ENCODE data around the gene HYOU1. TPM values are rescaled to one million over a fixed set of nuclear protein-coding genes. Genes with fewer than 3 reads are reported as not detected.

HYOU1 gene
- total RNA-seq, 1 donor from 2014 or later: 185 TPM

DNA sequence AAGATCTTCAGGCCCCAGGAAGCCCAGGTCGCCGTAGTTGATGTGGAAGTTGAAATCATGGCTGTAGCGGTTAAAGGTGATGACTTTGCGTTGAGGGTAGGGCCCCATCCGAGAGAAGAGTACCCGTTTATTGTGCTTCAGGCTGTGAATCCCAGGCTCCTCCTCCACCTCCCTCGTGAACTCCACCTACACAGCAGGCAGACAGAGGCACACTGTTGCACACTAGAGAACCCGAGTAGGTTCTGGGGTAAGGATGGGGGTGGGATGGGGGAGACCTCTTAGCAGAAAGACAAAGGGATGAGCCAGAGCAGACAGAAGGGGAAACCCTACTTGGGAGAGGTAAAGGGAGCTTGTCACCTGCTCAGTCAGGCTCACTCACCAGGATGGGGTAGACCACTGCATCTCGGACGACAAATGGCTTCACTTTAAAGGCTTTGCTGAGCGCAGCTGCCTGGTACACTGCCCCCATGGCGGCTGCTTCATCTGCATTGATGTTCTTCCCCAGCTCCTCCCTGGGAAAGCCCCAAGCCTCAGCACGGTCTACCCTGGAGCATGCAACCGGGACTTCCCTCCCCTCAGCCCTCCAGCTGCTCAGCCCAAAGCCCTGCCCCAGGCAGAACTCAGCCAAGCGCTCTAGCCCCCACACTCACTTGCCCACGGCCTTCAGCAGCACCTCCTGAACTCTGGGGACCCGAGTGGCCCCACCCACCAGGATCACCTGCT lies 5.4 kb downstream of the HYOU1 start:
- H3K4me1 Mint-ChIP-seq (ENCODE audit: unreplicated experiment): peaks cover 8% of the 10 kb centered on the region
- TF ChIP-seq CTCF (conservative IDR thresholded peaks at IDR 0.05): no peak
- H3K36me3 Mint-ChIP-seq: peaks cover 25% of the 10 kb centered on the region
- H3K4me3 Mint-ChIP-seq: no peak overlapping the region
- no peak overlapping the region for H3K27ac Mint-ChIP-seq
- DNase-seq (ENCODE audit: extremely low spot score, unreplicated experiment): no peak
- H3K9me3 Mint-ChIP-seq: no peaks in the 10 kb centered on the region
- no peaks in the 10 kb centered on the region for H3K27me3 Mint-ChIP-seq

- no peak for DNase-seq (ENCODE audit: extremely low spot score, unreplicated experiment)
- Mint-ChIP-seq H3K4me3 (no peak overlapping the region), H3K36me3 (peaks cover 19% of the 10 kb centered on the region), H3K27ac (no peak overlapping the region), H3K4me1 (ENCODE audit: unreplicated experiment) (no peaks in the 10 kb centered on the region), H3K27me3 (no peaks in the 10 kb centered on the region), H3K9me3 (no peaks in the 10 kb centered on the region)
- no peak for TF ChIP-seq CTCF (conservative IDR thresholded peaks at IDR 0.05)
Observed at GRCh38 chr11:119049081-119049480, 7.9 kb downstream of the HYOU1 start.

- no peak for DNase-seq (ENCODE audit: extremely low spot score, unreplicated experiment)
- Mint-ChIP-seq H3K9me3 (no peaks in the 10 kb centered on the region), H3K36me3 (peaks cover 15% of the 10 kb centered on the region), H3K27ac (no peak overlapping the region), H3K27me3 (no peaks in the 10 kb centered on the region), H3K4me1 (ENCODE audit: unreplicated experiment) (no peaks in the 10 kb centered on the region), H3K4me3 (no peak overlapping the region)
- no peak for TF ChIP-seq CTCF (conservative IDR thresholded peaks at IDR 0.05)
Observed at GRCh38 chr11:119048644-119049043, 8.4 kb downstream of the HYOU1 start.

DNA sequence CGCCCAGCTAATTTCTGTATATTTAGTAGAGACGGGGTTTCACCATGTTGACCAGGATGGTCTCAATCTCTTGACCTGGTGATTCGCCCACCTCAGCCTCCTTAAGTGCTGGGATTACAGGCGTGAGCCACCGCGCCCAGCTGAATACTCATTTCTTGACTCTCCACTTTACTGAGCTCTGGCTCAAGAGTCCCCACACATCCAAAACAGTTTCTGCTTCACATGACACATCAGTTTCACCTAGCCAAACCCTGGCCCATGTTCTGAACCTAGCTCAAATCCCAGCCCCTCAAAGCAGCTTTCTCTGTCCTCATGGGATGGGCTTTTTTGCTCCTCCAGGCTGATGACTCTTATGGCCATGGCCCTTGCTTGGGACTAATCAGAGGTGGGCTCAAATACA lies 9.8 kb downstream of the HYOU1 start:
- Mint-ChIP-seq H3K9me3 (no peaks in the 10 kb centered on the region), H3K27me3 (no peaks in the 10 kb centered on the region), H3K4me1 (ENCODE audit: unreplicated experiment) (no peaks in the 10 kb centered on the region), H3K36me3 (peaks cover 5% of the 10 kb centered on the region), H3K4me3 (no peak overlapping the region), H3K27ac (no peak overlapping the region)
- no peak for TF ChIP-seq CTCF (conservative IDR thresholded peaks at IDR 0.05)
- DNase-seq (ENCODE audit: extremely low spot score, unreplicated experiment): no peak

- TF ChIP-seq CTCF (conservative IDR thresholded peaks at IDR 0.05): no peak
- peaks cover 3% of the 10 kb centered on the region for H3K36me3 Mint-ChIP-seq
- DNase-seq (ENCODE audit: extremely low spot score, unreplicated experiment): no peak
- H3K4me3 Mint-ChIP-seq: no peak overlapping the region
- H3K4me1 Mint-ChIP-seq (ENCODE audit: unreplicated experiment): no peaks in the 10 kb centered on the region
- no peaks in the 10 kb centered on the region for H3K27me3 Mint-ChIP-seq
- no peak overlapping the region for H3K27ac Mint-ChIP-seq
- H3K9me3 Mint-ChIP-seq: no peaks in the 10 kb centered on the region
Observed at GRCh38 chr11:119046489-119046888, 10.5 kb downstream of the HYOU1 start.
